Ovary (tissue), 9 donors: Measurements from ENCODE around the gene ZNF710. TPM values are rescaled to one million over a fixed set of nuclear protein-coding genes. Genes with fewer than 3 reads are reported as not detected.
"Not testable (repeated sequence)": the region's sequence is repeated elsewhere in the genome, so short reads cannot be mapped to it uniquely, and the experiment has no call there.

Experiments
- DNase-seq, 5 donors: peaks; one replicate each; pipeline ENCODE4 v3.0.0-alpha.2; 2019 to 2020
- H3K27ac ChIP-seq, 2 donors: fragments of 200-600 bp; one replicate each; pipeline versions ENCODE4 v1.5.1 to v1.8.0; 2019 to 2022
- H3K27me3 ChIP-seq: fragments of 200-600 bp; one replicate; pipeline ENCODE4 v1.8.0; 2022
- H3K36me3 ChIP-seq: fragments of 200-600 bp; sonication (generic); one replicate; pipeline ENCODE4 v1.5.1; 2019
- H3K4me1 ChIP-seq: one replicate; pipeline ENCODE4 v1.8.1; 2013; ENCODE audit warnings: mild to moderate bottlenecking, moderate library complexity; ENCODE audit not compliant: insufficient read depth
- H3K4me3 ChIP-seq: fragments of 200-600 bp; sonication (generic); one replicate; pipeline ENCODE4 v1.5.1; 2017
- H3K9me3 ChIP-seq, 2 donors: fragments of 200-600 bp in 1 of 2; sonication (generic) in 1 of 2; one replicate each; pipeline versions ENCODE4 v1.5.1 to v1.8.1; 2013 to 2019; ENCODE audit warnings: mild to moderate bottlenecking in 1 of 2, moderate library complexity in 1 of 2
- CTCF ChIP-seq, 3 donors: fragments of 450-650 bp in 2 of 3; fragments of 200-600 bp in 1 of 3; IDR thresholded peaks; one replicate each; pipeline versions ENCODE4 v1.5.1 to v1.8.0; 2016 to 2022; ENCODE audit warnings: antibody characterized with exemption in 3 of 3, mild to moderate bottlenecking in 1 of 3
- EP300 ChIP-seq: sonication (generic); formaldehyde crosslinking; IDR thresholded peaks from one replicate; pipeline ENCODE4 v1.6.1; 2017; ENCODE audit warnings: antibody characterized with exemption
- POLR2A ChIP-seq: fragments of 450-650 bp; IDR thresholded peaks from one replicate; pipeline ENCODE4 v1.6.1; 2017; ENCODE audit warnings: antibody characterized with exemption, mild to moderate bottlenecking, moderate library complexity
- WGBS, 3 donors: extraction: QIAGEN DNeasy Blood & Tissue Kit in 1 of 3; methylation state at CpG; one replicate each; pipeline versions ENCODE4 v1.1.5 to v1.1.7; 2013 to 2017; 5-methylcytosine and 5-hydroxymethylcytosine counted together
- intact Hi-C, 4 donors: fragments of 100-400 bp; cut with DNase I; formaldehyde crosslinking; loops; one replicate each; pipeline versions ENCODE4 v1.11.0 to v1.15.1; 2022 to 2023
- polyA plus RNA-seq, 2 donors: library from polyadenylated mRNA; stranded (reverse); fragments of 200-250 nt in 1 of 2; fragments of 350-450 nt in 1 of 2; fragmentation: Illumina TruSeq in 1 of 2; extraction: RNeasy Lipid Tissue Mini Kit (QIAGEN cat#74804) in 1 of 2; gene quantifications; one replicate each; pipeline ENCODE4 v1.2.3, GENCODE V29; 2013 to 2014
- total RNA-seq, 7 donors: library from RNA; depleted of rRNA in 2 of 7; stranded (reverse); fragments of >200 nt in 2 of 7; fragmentation: NEBNext Ultra II Directional in 3 of 7; extraction: Animal tissue kit (Norgen Biotek cat#: 25700) in 3 of 7; gene quantifications; one replicate each; pipeline versions ENCODE4 v1.1.0 to v1.2.4, GENCODE V29; 2016 to 2023
- donor health status: DM: no; HTN: no; CAD: no; lungs with moderate emphysema.
- donor health status: DM: no; HTN: no; CAD: no.
- donor health status: Bipolar disorder and iron deficiency.
- donor health status: DM: yes; HTN: yes; CAD: no.
- donor health status: DM: no; HTN: no; CAD: no.
- donor health status: DM: yes; HTN: yes; CAD: no.

ZNF710 gene
- total and polyA plus RNA-seq, 9 donors = 6.8 to 19.7 (median 14.4) TPM

- H3K4me3 ChIP-seq = no peak overlapping the region
- no peaks in the 10 kb centered on the region for H3K36me3 ChIP-seq
- TF ChIP-seq EP300 (no peak), CTCF (IDR thresholded peaks at IDR 0.05) (no peak), POLR2A (no peak)
- H3K27ac ChIP-seq = no peak overlapping the region
- 74 to 77% (median 75%) methylated on average over 5 of the region's 5 CpGs for WGBS, 3 donors
- no peak for DNase-seq
- intact Hi-C loops = no loop called here
- peaks cover 6% of the 10 kb centered on the region for H3K4me1 ChIP-seq
- no peaks in the 10 kb centered on the region for H3K27me3 ChIP-seq
- no peaks in the 10 kb centered on the region for H3K9me3 ChIP-seq
Observed at GRCh38 chr15:90103701-90104329, 102.7 kb downstream of the ZNF710 start.

GRCh38 chr15:90104551-90104950 lies 103.4 kb downstream of the ZNF710 start:
- no peak for DNase-seq
- WGBS, 3 donors = 87 to 96% (median 90%) methylated on average over 4 of the region's 4 CpGs
- Histone ChIP-seq H3K36me3 (no peaks in the 10 kb centered on the region), H3K4me3 (no peak overlapping the region), H3K27me3 (no peaks in the 10 kb centered on the region), H3K27ac (no peak overlapping the region), H3K4me1 (peaks cover 6% of the 10 kb centered on the region), H3K9me3 (no peaks in the 10 kb centered on the region)
- TF ChIP-seq CTCF (IDR thresholded peaks at IDR 0.05) (no peak), EP300 (no peak), POLR2A (no peak)
- intact Hi-C loops = no loop called here

GRCh38 chr15:90105521-90105920 lies 104.4 kb downstream of the ZNF710 start:
- 69 to 72% (median 70%) methylated on average over 7 of the region's 7 CpGs for WGBS, 3 donors
- no peaks in the 10 kb centered on the region for H3K9me3 ChIP-seq
- peaks cover 6% of the 10 kb centered on the region for H3K4me1 ChIP-seq

GRCh38 chr15:90106522-90107117 lies 105.5 kb downstream of the ZNF710 start:
- Histone ChIP-seq H3K27ac (no peak overlapping the region), H3K4me3 (no peak overlapping the region)

More at GRCh38 chr15:90105521-90105920, 104.4 kb downstream of the ZNF710 start:
- H3K27me3 ChIP-seq = no peaks in the 10 kb centered on the region
- no peak for DNase-seq
- H3K27ac ChIP-seq = no peak overlapping the region
- H3K36me3 ChIP-seq = no peaks in the 10 kb centered on the region
- TF ChIP-seq POLR2A (no peak), EP300 (no peak), CTCF (IDR thresholded peaks at IDR 0.05) (no peak)
- intact Hi-C loops = no loop called here
- H3K4me3 ChIP-seq = no peak overlapping the region

GRCh38 chr15:90108038-90108437 lies 106.9 kb downstream of the ZNF710 start:
- H3K4me3 ChIP-seq, H3K4me1 ChIP-seq, H3K27ac ChIP-seq, H3K9me3 ChIP-seq, H3K36me3 ChIP-seq, DNase-seq, H3K27me3 ChIP-seq, intact Hi-C loops: not testable (repeated sequence)
- 90 to 93% (median 90%) methylated on average over 5 of the region's 5 CpGs for WGBS, 3 donors

More at GRCh38 chr15:90106522-90107117, 105.5 kb downstream of the ZNF710 start:
- no peak for TF ChIP-seq POLR2A
- no peak for TF ChIP-seq EP300
- no peak for TF ChIP-seq CTCF (IDR thresholded peaks at IDR 0.05)
- Histone ChIP-seq H3K9me3 (no peaks in the 10 kb centered on the region), H3K36me3 (no peaks in the 10 kb centered on the region), H3K27me3 (no peaks in the 10 kb centered on the region), H3K4me1 (no peaks in the 10 kb centered on the region)
- DNase-seq = no peak
- intact Hi-C loops = no loop called here
- WGBS, 3 donors = 59 to 60% (median 59%) methylated on average over 7 of the region's 7 CpGs

GRCh38 chr15:90109163-90109751 lies 108.1 kb downstream of the ZNF710 start:
- intact Hi-C loops, H3K27me3 ChIP-seq, H3K27ac ChIP-seq, H3K4me1 ChIP-seq, H3K36me3 ChIP-seq, H3K4me3 ChIP-seq, H3K9me3 ChIP-seq, DNase-seq: not testable (repeated sequence)
- 56 to 84% (median 57%) methylated on average over 3 of the region's 3 CpGs for WGBS, 3 donors
